Measurements from ENCODE around the gene TMTC1. TPM values are rescaled to one million over a fixed set of nuclear protein-coding genes. Genes with fewer than 3 reads are reported as not detected.

Gene TMTC1
- total RNA-seq, 2 donors from 2014 or later: not detected

DNA sequence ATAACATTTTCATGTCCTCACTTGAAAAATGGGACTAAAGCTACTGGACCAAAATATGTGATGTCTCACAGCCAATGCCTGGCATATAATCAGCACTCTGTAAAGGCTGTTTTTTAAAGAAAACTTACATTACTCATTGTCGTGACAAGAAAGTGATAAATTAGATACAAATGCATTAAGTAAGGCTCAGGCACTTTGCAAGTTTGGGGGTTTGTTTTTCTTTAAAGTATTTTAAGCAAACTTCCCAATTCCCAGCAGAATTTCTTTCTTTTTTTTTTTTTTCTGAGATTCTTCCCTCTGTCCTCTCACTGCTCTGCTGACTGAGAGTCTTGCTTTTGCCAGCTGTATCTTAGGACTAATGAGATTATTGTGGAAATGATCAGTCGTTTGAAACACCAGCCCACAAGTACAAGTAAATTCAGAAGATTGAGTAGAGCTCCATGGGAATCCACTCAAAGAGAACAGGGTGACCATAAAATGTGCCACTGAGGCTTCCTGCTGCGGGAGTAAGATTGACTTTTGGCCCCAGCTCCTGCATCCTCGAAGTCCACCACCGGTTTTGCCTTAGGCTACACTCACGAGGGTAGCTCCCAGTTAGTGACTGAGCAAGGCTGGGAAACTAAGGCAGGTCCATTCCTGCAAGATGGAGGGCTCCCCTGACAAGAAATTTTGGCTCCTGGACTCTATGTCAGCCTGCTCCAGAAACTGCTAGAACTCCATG lies 82.8 kb downstream of the TMTC1 start:
- H3K27ac Mint-ChIP-seq: no peak overlapping the region
- ATAC-seq (replicated peaks): no peak
- H3K4me3 Mint-ChIP-seq: no peak overlapping the region
- no peaks in the 10 kb centered on the region for H3K9me3 Mint-ChIP-seq
- no peaks in the 10 kb centered on the region for H3K36me3 Mint-ChIP-seq (ENCODE audit: low read depth)
- H3K4me1 Mint-ChIP-seq: no peaks in the 10 kb centered on the region
- peaks cover 12% of the 10 kb centered on the region for H3K27me3 Mint-ChIP-seq

DNA sequence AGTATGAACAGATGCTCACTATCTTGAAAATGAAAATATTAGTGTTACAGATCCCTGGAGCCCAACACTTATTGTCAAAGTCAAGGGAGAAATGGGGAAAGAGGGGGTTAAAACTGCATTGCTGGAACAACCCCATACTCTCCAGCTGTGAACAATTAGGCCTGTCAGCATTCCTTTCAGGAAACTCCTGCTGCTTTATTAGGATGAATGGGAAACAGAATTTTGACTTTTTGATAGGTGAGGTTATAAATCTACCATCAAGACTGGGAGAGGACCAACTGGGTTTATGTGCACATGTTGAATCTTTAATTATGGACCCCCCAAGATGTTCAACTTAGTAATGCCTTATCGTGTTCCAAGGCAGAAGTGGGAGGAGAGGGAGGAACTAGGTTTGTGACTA lies 85.0 kb downstream of the TMTC1 start:
- H3K4me3 Mint-ChIP-seq: no peak overlapping the region
- H3K9me3 Mint-ChIP-seq: no peaks in the 10 kb centered on the region

DNA sequence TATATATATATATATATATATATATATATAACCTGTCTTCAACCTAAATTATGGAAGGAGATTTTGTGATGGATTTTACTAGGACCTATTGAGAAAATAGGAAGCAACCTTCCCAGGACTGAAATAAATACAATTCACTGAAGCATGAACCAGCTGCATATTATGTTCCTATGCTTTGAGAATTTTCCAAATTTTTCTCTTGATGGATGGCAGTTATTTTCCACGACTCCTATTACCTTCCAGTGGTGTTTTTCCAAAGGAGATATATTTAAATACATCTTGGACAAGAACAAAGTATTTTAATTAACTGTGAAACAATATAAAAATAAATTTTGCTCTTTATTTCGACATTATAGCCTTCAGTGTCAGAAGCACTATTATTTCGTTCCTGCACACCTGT lies 87.9 kb downstream of the TMTC1 start:
- ATAC-seq (replicated peaks): no peak
- no peaks in the 10 kb centered on the region for H3K36me3 Mint-ChIP-seq (ENCODE audit: low read depth)
- H3K9me3 Mint-ChIP-seq: no peaks in the 10 kb centered on the region
- H3K27ac Mint-ChIP-seq: no peak overlapping the region
- no peaks in the 10 kb centered on the region for H3K4me1 Mint-ChIP-seq
- H3K4me3 Mint-ChIP-seq: no peak overlapping the region
- H3K27me3 Mint-ChIP-seq: peaks cover 3% of the 10 kb centered on the region

More for the DNA sequence above, 85.0 kb downstream of the TMTC1 start:
- ATAC-seq (replicated peaks): no peak
- Mint-ChIP-seq H3K4me1 (no peaks in the 10 kb centered on the region), H3K27me3 (peaks cover 8% of the 10 kb centered on the region), H3K36me3 (ENCODE audit: low read depth) (no peaks in the 10 kb centered on the region), H3K27ac (no peak overlapping the region)

DNA sequence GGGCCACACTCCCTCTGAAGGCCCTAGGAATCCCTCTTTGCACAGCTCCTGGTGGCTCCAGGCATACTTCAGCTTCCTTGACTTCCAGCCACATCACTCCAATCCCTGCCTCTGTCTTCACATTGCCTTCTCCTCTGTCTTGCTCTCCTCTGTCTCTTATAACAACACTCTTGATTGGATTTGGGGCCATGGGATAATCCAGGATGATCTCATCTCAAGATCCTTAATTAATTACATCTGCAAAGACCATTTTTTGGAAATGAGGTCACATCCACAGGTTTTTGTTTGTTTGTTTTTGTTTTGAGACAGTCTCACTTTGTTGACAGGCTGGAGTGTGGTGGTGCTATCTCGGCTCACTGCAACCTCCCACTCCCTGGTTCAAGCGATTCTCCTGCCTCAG lies 88.7 kb downstream of the TMTC1 start:
- Mint-ChIP-seq H3K4me3 (no peak overlapping the region), H3K36me3 (ENCODE audit: low read depth) (no peaks in the 10 kb centered on the region), H3K9me3 (no peaks in the 10 kb centered on the region), H3K27me3 (peaks cover 3% of the 10 kb centered on the region), H3K27ac (no peak overlapping the region), H3K4me1 (no peaks in the 10 kb centered on the region)
- ATAC-seq (replicated peaks): no peak

DNA sequence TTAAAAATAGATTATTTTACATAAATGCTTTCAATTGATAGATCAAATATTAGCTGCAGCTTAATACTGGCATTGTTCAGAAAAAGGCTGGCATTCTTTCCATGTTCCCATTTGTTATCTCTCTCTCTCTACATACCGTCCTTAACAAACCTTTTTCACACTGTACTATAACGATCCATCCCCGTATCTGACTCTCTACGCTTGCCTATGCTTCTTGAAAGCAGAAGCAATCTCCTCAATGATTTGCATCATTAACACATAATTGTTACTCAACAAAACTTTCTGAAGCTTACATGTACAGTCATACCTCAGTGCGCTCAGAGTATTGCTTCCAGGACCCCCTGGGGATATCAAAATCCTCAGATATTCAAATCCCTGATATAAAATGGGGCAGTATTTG lies 89.7 kb downstream of the TMTC1 start:
- Mint-ChIP-seq H3K9me3 (peaks cover 4% of the 10 kb centered on the region), H3K27me3 (peaks cover 7% of the 10 kb centered on the region), H3K36me3 (ENCODE audit: low read depth) (no peaks in the 10 kb centered on the region), H3K4me3 (no peak overlapping the region), H3K4me1 (no peaks in the 10 kb centered on the region), H3K27ac (no peak overlapping the region)
- ATAC-seq (replicated peaks): no peak

DNA sequence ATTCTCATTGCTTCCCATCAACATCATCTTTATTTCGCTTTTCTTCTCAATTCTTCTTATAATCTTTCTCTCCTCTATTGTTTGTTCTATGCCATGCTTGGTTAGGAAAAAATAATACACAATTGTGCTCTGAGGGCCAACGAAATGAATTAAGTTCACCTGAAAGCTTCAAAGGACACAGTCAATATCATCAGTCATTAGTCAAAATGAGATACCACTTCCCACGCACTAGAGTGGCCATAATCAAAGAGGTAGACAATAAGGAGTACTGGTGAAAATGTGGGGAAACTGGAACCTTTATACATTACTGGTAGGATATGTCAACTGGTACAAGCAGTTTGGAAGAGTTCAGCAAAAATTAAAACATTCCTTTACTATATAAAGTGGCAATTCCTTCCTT lies 91.5 kb downstream of the TMTC1 start:
- no peak overlapping the region for H3K4me3 Mint-ChIP-seq
- ATAC-seq (replicated peaks): no peak
- H3K36me3 Mint-ChIP-seq (ENCODE audit: low read depth): no peaks in the 10 kb centered on the region
- peaks cover 4% of the 10 kb centered on the region for H3K9me3 Mint-ChIP-seq
- H3K4me1 Mint-ChIP-seq: no peaks in the 10 kb centered on the region
- peaks cover 4% of the 10 kb centered on the region for H3K27me3 Mint-ChIP-seq
- no peak overlapping the region for H3K27ac Mint-ChIP-seq

DNA sequence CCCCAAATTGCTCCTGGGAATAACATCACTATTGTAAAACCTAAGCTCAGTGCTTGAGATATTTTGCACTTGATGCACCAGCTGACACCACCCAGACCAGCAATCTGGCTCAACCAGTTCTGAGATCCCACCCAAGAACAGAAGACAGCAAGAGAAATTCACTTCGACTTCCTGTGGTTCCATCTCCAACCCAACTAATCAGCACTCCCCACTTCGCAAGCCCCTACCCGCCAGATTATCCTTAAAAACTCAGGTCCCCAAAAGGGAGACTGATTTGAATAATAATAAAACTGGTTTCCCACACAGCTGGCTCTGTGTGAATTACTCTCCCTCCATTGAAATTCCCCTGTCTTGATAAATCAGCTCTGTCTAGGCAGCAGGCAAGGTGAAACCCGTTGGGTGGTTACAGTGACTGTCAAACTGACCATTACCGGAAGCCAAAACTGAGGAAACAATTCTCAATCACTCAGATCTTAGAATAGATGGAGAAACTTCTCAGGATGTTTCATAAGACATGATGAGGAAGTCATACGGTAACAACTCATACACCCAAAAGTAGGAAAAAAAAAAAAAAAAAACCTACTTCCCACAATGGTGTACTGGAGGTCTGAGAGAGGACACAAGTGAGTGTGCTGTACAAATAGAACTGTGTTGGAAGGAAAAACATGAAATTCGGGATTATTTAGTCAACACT lies 92.4 kb downstream of the TMTC1 start:
- no peak for ATAC-seq (replicated peaks)
- no peak overlapping the region for H3K4me3 Mint-ChIP-seq
- no peaks in the 10 kb centered on the region for H3K36me3 Mint-ChIP-seq (ENCODE audit: low read depth)
- H3K4me1 Mint-ChIP-seq: no peaks in the 10 kb centered on the region
- H3K27ac Mint-ChIP-seq: no peak overlapping the region
- peaks cover 4% of the 10 kb centered on the region for H3K27me3 Mint-ChIP-seq
- peaks cover 4% of the 10 kb centered on the region for H3K9me3 Mint-ChIP-seq

DNA sequence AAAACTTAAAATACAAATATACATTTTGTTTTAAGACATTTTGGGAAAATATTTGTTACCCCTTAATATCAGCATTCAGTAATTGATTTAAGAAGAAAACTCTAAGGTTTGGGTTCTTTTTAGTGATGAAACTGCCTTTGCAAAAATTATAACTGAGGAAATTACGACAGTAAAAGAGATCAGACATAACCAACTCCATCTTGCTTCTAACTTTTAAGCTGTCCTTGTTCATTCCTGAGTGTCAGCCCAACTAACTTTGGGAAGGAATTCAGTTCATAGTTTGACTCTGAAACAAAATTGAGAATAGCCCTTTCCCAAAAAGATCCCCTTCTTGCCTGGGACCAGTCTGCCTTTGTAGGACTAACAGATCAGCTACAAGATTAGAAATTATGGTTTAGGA lies 93.0 kb downstream of the TMTC1 start:
- Mint-ChIP-seq H3K27ac (no peak overlapping the region), H3K4me1 (no peaks in the 10 kb centered on the region), H3K27me3 (peaks cover 4% of the 10 kb centered on the region), H3K9me3 (peaks cover 4% of the 10 kb centered on the region), H3K36me3 (ENCODE audit: low read depth) (no peaks in the 10 kb centered on the region), H3K4me3 (no peak overlapping the region)
- no peak for ATAC-seq (replicated peaks)

DNA sequence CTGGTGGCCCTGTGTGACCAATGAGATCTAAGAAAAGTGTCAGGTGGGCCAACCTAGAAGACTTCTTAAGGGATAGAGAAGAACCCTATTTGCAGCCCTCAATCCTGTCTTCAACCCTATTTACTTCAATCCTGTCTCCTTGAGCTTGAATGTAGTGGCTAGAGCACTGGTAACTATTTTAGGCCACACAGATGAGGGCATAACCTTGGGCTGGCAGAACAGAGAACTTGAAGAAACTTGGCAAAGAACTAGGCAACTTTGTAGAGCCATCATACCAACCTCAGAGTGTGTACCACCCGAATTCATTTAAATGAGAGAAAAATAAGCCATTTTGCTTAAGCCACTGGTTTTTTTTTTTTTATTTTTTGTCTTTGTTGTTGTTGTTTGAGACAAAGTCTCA lies 94.8 kb downstream of the TMTC1 start:
- Mint-ChIP-seq H3K27ac (no peak overlapping the region), H3K27me3 (peaks cover 4% of the 10 kb centered on the region), H3K4me1 (no peaks in the 10 kb centered on the region)

DNA sequence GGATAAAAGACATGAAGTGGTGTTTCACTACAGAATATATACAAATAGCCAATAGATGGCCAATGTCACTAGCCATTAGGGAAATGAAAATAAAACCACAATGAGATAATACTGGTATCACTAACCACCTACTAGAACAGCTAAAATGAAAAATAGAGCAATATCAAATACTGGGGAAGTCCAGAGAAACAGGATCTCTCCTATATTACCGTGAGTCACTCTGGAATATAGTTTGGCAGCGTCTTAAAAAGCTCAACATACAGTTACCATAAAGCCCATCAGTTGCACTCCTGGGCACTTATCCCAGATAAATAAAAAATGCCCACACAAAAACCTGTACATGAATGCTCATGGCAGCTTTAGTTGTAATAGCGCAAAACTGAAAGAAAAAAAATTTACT lies 101.7 kb downstream of the TMTC1 start:
- Mint-ChIP-seq H3K27ac (no peak overlapping the region), H3K4me1 (no peaks in the 10 kb centered on the region), H3K4me3 (no peak overlapping the region), H3K9me3 (no peaks in the 10 kb centered on the region), H3K36me3 (ENCODE audit: low read depth) (no peaks in the 10 kb centered on the region), H3K27me3 (peaks cover 11% of the 10 kb centered on the region)
- ATAC-seq (replicated peaks): no peak

More for the DNA sequence above, 94.8 kb downstream of the TMTC1 start:
- Mint-ChIP-seq H3K4me3 (no peak overlapping the region), H3K9me3 (peaks cover 4% of the 10 kb centered on the region), H3K36me3 (ENCODE audit: low read depth) (no peaks in the 10 kb centered on the region)
- ATAC-seq (replicated peaks): no peak

DNA sequence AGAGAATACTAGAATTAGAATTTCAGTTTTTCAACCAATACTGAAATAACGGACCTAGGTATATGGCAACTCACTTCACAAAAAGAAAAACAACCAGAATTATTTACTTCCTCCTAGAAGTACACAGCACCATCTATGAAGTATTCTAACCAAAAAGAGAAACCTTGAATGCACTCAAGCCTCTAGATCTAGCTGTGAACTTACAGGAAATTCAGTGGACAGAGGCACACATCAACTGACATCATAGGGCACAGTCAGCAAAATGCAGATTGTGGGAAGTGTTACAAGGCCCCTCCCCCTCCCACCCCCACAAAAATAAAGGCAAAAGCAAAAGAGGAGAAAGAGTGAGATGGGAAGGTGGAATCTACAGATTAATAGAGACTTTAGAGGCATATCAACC lies 102.4 kb downstream of the TMTC1 start:
- H3K9me3 Mint-ChIP-seq: no peaks in the 10 kb centered on the region
- H3K4me1 Mint-ChIP-seq: no peaks in the 10 kb centered on the region
- ATAC-seq (replicated peaks): no peak
- H3K27ac Mint-ChIP-seq: no peak overlapping the region
- no peaks in the 10 kb centered on the region for H3K36me3 Mint-ChIP-seq (ENCODE audit: low read depth)
- peaks cover 11% of the 10 kb centered on the region for H3K27me3 Mint-ChIP-seq
- no peak overlapping the region for H3K4me3 Mint-ChIP-seq

DNA sequence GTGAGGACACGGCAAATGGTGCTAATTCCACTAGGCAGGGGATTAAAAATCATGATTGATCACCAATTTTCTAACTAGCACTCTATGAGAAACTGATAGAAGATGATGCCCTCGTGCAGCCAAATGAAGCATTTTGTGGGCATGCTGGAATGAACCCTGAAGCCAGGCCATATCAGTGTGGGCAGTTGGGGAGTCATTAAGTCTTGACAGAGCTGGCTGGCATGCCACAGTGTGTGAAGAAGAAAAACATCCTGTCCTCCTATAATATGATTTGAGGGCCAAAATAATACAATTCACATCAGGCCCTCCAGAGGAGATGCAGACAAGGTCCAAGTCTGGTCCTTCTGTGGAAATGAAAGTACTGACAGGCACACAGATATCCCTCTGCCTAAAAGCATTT lies 107.1 kb downstream of the TMTC1 start:
- H3K27me3 Mint-ChIP-seq: peaks cover 14% of the 10 kb centered on the region
- H3K36me3 Mint-ChIP-seq (ENCODE audit: low read depth): no peaks in the 10 kb centered on the region

DNA sequence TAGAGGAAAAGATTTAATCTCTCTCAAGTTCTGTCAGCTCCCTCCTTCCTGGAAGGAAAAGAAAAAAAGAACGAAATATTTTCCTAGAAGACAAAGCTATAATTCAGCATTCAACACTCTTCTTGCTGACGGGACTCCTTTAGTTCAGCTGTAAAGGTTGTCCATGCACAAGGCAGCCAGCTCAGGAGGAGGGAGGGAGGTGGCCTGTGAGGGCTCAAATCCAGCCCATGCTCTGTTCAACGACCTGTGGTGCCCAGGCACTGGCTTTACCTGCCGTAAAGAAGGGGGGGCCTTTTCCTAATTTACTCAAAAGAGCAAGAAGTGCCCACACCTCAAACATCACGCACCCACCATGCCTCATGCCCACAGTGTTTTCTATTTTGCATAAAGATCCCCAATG lies 109.3 kb downstream of the TMTC1 start:
- ATAC-seq (replicated peaks): no peak
- H3K27me3 Mint-ChIP-seq: peaks cover 9% of the 10 kb centered on the region
- no peak overlapping the region for H3K27ac Mint-ChIP-seq
- H3K36me3 Mint-ChIP-seq (ENCODE audit: low read depth): no peaks in the 10 kb centered on the region
- no peak overlapping the region for H3K4me3 Mint-ChIP-seq
- H3K9me3 Mint-ChIP-seq: no peaks in the 10 kb centered on the region
- H3K4me1 Mint-ChIP-seq: no peaks in the 10 kb centered on the region

More for the DNA sequence above, 107.1 kb downstream of the TMTC1 start:
- Mint-ChIP-seq H3K4me3 (no peak overlapping the region), H3K9me3 (no peaks in the 10 kb centered on the region), H3K4me1 (no peaks in the 10 kb centered on the region), H3K27ac (no peak overlapping the region)
- no peak for ATAC-seq (replicated peaks)

DNA sequence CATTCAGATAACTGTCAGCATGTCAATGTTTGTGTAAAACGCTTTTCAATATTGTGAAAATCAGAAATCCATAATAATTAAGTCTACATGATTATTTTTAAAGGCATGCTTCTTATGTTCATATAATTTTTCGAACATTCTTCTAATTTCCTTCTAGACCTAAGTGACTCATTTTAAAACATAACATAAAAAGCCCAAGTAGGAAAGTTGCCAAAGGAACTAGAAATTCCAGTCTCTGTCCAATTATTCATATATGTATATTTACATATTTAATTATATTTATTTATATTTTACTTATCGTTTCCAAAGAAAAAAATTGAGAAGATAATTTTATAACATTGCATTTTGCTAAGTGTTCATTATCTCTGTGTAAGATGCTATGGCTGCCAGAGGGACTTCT lies 110.4 kb downstream of the TMTC1 start:
- Mint-ChIP-seq H3K9me3 (peaks cover 3% of the 10 kb centered on the region), H3K4me1 (no peaks in the 10 kb centered on the region), H3K27me3 (peaks cover 12% of the 10 kb centered on the region), H3K27ac (no peak overlapping the region), H3K36me3 (ENCODE audit: low read depth) (no peaks in the 10 kb centered on the region), H3K4me3 (no peak overlapping the region)
- ATAC-seq (replicated peaks): no peak

DNA sequence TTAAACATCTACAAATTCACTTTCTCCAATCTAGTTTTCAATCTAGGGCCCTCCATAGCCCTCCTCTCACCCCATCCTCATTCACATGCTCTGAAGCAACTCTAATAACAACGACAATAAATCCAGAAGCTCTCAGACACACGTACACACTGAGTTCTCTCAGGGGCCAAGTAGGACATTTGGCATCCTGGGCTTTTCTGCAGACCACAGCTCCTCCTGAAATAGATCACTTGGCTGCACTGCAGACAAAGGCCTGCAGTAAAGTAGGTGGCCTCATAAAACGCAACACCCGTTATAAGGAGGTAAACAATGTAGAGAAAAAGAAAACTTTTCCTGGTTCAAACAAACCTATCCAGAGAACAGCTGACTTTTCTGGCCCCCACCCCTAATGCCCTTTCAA lies 111.2 kb downstream of the TMTC1 start:
- H3K4me3 Mint-ChIP-seq: no peak overlapping the region
- H3K27me3 Mint-ChIP-seq: peaks cover 9% of the 10 kb centered on the region
- no peaks in the 10 kb centered on the region for H3K4me1 Mint-ChIP-seq
- H3K27ac Mint-ChIP-seq: no peak overlapping the region
- no peak for ATAC-seq (replicated peaks)
- peaks cover 3% of the 10 kb centered on the region for H3K9me3 Mint-ChIP-seq
- no peaks in the 10 kb centered on the region for H3K36me3 Mint-ChIP-seq (ENCODE audit: low read depth)

Measured in activated T-helper 17 cell treated with anti-CD3 and anti-CD28 coated beads, Interleukin-2, amount 50 U/mL, for 72 hours (primary cell).